HL-60 (cell line): ENCODE measurements around the gene HS3ST5.
A peak's percentile ranks its signal among the peaks of the same experiment; 100 is the strongest.

ENCODE experiments used
- DNase-seq, 2 experiments: peaks; one replicate each; pipeline ENCODE4 v3.0.0-alpha.2; 2010 to 2020; ENCODE audit warnings: low read depth in 1 of 2, low spot score in 1 of 2
- H3K27ac ChIP-seq: fragments of 250-450 bp; sonication (Bioruptor Pico); replicated peaks from 2 replicates; pipeline ENCODE4 v1.5.1; 2020; ENCODE audit warnings: mild to moderate bottlenecking, moderate library complexity
- H3K27me3 ChIP-seq: fragments of 250-450 bp; sonication (Bioruptor Pico); 2 replicates; pipeline ENCODE4 v1.5.1; 2021; ENCODE audit warnings: mild to moderate bottlenecking, moderate library complexity; ENCODE audit not compliant: insufficient read depth, poor library complexity, severe bottlenecking
- H3K4me3 ChIP-seq: replicated peaks from 2 replicates; pipeline ENCODE4 v1.5.1; 2011; ENCODE audit warnings: mild to moderate bottlenecking, control low read depth, low read length; ENCODE audit not compliant: insufficient read depth
- CTCF ChIP-seq: IDR thresholded peaks from one replicate; pipeline ENCODE4 v1.5.1; 2011; ENCODE audit warnings: low read length, control low read depth, inconsistent platforms; ENCODE audit not compliant: insufficient read depth
- GABPA ChIP-seq: IDR thresholded peaks from 2 replicates; pipeline ENCODE4 v1.6.1; 2012; ENCODE audit warnings: low read depth
- POLR2AphosphoS5 ChIP-seq: IDR thresholded peaks from 2 replicates; pipeline ENCODE4 v1.6.1; 2012; ENCODE audit warnings: low read depth
- REST ChIP-seq: IDR thresholded peaks from 2 replicates; pipeline ENCODE4 v1.6.1; 2012; ENCODE audit warnings: low read depth; ENCODE audit not compliant: insufficient replicate concordance
- SPI1 ChIP-seq: IDR thresholded peaks from 2 replicates; pipeline ENCODE4 v1.6.1; 2012; ENCODE audit warnings: low read depth, mild to moderate bottlenecking, borderline replicate concordance

The HS3ST5 gene

GRCh38 chr6:114195027-114195365 is 147.8 kb downstream of the HS3ST5 start:
- H3K27ac ChIP-seq = peak overlapping the region; percentile 33; the same call in 1 of the 2 replicates

GRCh38 chr6:114194362-114195026 is 148.3 kb downstream of the HS3ST5 start:
- Histone ChIP-seq H3K4me3 (no peak overlapping the region), H3K27me3 (no peaks in the 10 kb centered on the region), H3K27ac (peak overlapping the region; percentile 43)
- peak in 1 of 2 experiments; percentile 47 for DNase-seq
- TF ChIP-seq CTCF (no peak), REST (no peak), GABPA (no peak), SPI1 (no peak), POLR2AphosphoS5 (no peak)

More at GRCh38 chr6:114195027-114195365, 147.8 kb downstream of the HS3ST5 start:
- Histone ChIP-seq H3K4me3 (no peak overlapping the region), H3K27me3 (no peaks in the 10 kb centered on the region)
- no peak for TF ChIP-seq POLR2AphosphoS5
- TF ChIP-seq REST = no peak
- peak; percentile 27; the same call in 1 of the 2 replicates for TF ChIP-seq SPI1
- TF ChIP-seq GABPA = no peak
- no peak for TF ChIP-seq CTCF
- DNase-seq = no peak

- H3K4me3 ChIP-seq = no peak overlapping the region
- DNase-seq = no peak
- no peak for TF ChIP-seq GABPA
- TF ChIP-seq POLR2AphosphoS5 = no peak
- TF ChIP-seq CTCF = no peak
- TF ChIP-seq SPI1 = no peak
- TF ChIP-seq REST = no peak
- no peak overlapping the region for H3K27ac ChIP-seq
- H3K27me3 ChIP-seq = no peaks in the 10 kb centered on the region
These were observed 155.3 kb downstream of the HS3ST5 start for GRCh38 chr6:114187563-114187962.
